Measurements from ENCODE around the gene ADGRV1.

Gene ADGRV1

GRCh38 chr5:90644132-90644531 is 85.5 kb downstream of the ADGRV1 start:
- H3K36me3 ChIP-seq (ENCODE audit: control insufficient read depth, insufficient read depth, low read length): no peaks in the 10 kb centered on the region
- DNase-seq (ENCODE audit: extremely low read depth, insufficient read length): no peak
- H3K27me3 ChIP-seq (replicated peaks; ENCODE audit: control insufficient read depth, insufficient read depth, low read length): no peaks in the 10 kb centered on the region
- no peak overlapping the region for H3K4me3 ChIP-seq (replicated peaks; ENCODE audit: low read depth, low read length)
- no peak for TF ChIP-seq CTCF (IDR thresholded peaks at IDR 0.05; ENCODE audit: insufficient read depth, low read length, poor library complexity, severe bottlenecking)

GRCh38 chr5:90645024-90645610 is 86.5 kb downstream of the ADGRV1 start:
- DNase-seq (ENCODE audit: extremely low read depth, insufficient read length): no peak
- TF ChIP-seq CTCF (IDR thresholded peaks at IDR 0.05; ENCODE audit: insufficient read depth, low read length, poor library complexity, severe bottlenecking): no peak
- no peaks in the 10 kb centered on the region for H3K36me3 ChIP-seq (ENCODE audit: control insufficient read depth, insufficient read depth, low read length)
- H3K4me3 ChIP-seq (replicated peaks; ENCODE audit: low read depth, low read length): no peak overlapping the region
- H3K27me3 ChIP-seq (replicated peaks; ENCODE audit: control insufficient read depth, insufficient read depth, low read length): no peaks in the 10 kb centered on the region

DNA sequence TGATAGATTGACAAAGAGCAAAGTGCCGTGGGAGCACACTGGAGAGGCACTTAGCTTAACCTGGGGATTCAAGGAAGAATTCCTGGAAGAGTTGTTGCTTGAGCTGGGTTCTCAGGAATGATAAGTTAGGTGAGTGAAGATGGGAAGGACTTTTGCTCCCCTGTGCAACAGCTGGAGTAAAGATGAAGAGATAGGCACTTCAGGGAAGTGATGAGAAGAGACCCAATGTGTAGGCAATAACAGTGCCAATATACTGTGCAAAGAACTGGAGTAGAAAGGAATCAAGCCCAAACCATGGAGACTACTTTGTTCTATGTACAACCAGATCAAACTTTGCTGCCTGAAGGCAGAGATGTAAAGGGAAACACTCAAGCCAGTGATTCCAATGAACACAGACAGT is 92.2 kb downstream of the ADGRV1 start:
- Histone ChIP-seq H3K27me3 (replicated peaks; ENCODE audit: control insufficient read depth, insufficient read depth, low read length) (no peaks in the 10 kb centered on the region), H3K4me3 (replicated peaks; ENCODE audit: low read depth, low read length) (no peak overlapping the region), H3K36me3 (ENCODE audit: control insufficient read depth, insufficient read depth, low read length) (no peaks in the 10 kb centered on the region)
- no peak for DNase-seq (ENCODE audit: extremely low read depth, insufficient read length)
- TF ChIP-seq CTCF (IDR thresholded peaks at IDR 0.05; ENCODE audit: insufficient read depth, low read length, poor library complexity, severe bottlenecking): no peak

DNA sequence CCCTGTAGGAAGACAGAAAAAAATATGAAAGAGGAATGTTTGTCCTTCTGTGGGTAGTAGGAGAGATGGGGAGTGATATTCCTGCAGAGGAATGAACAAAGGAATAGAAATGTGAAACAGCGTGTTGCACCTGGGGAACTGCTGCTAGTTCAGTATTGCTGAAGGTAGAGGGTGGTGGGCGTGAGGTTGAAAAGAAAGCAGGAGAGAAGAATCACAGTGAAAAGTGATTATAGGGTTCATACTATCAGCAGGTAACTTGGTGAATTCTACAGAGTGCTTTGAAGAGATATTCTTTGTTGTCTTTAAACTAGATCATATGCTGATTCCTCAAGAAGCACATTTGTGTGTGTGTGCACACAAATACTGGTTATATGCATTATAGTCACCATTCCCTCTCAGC is 95.6 kb downstream of the ADGRV1 start:
- H3K4me3 ChIP-seq (replicated peaks; ENCODE audit: low read depth, low read length): no peak overlapping the region
- TF ChIP-seq CTCF (IDR thresholded peaks at IDR 0.05; ENCODE audit: insufficient read depth, low read length, poor library complexity, severe bottlenecking): no peak
- no peak for DNase-seq (ENCODE audit: extremely low read depth, insufficient read length)
- H3K27me3 ChIP-seq (replicated peaks; ENCODE audit: control insufficient read depth, insufficient read depth, low read length): no peaks in the 10 kb centered on the region
- no peaks in the 10 kb centered on the region for H3K36me3 ChIP-seq (ENCODE audit: control insufficient read depth, insufficient read depth, low read length)

- H3K4me3 ChIP-seq (replicated peaks; ENCODE audit: low read depth, low read length): no peak overlapping the region
- TF ChIP-seq CTCF (IDR thresholded peaks at IDR 0.05; ENCODE audit: insufficient read depth, low read length, poor library complexity, severe bottlenecking): no peak
Observed at GRCh38 chr5:90655423-90655822, 96.8 kb downstream of the ADGRV1 start.

GRCh38 chr5:90657030-90657429 is 98.4 kb downstream of the ADGRV1 start:
- H3K36me3 ChIP-seq (ENCODE audit: control insufficient read depth, insufficient read depth, low read length): no peaks in the 10 kb centered on the region
- no peak for TF ChIP-seq CTCF (IDR thresholded peaks at IDR 0.05; ENCODE audit: insufficient read depth, low read length, poor library complexity, severe bottlenecking)
- DNase-seq (ENCODE audit: extremely low read depth, insufficient read length): no peak
- H3K4me3 ChIP-seq (replicated peaks; ENCODE audit: low read depth, low read length): no peak overlapping the region
- H3K27me3 ChIP-seq (replicated peaks; ENCODE audit: control insufficient read depth, insufficient read depth, low read length): no peaks in the 10 kb centered on the region

More at GRCh38 chr5:90655423-90655822, 96.8 kb downstream of the ADGRV1 start:
- no peak for DNase-seq (ENCODE audit: extremely low read depth, insufficient read length)
- Histone ChIP-seq H3K27me3 (replicated peaks; ENCODE audit: control insufficient read depth, insufficient read depth, low read length) (no peaks in the 10 kb centered on the region), H3K36me3 (ENCODE audit: control insufficient read depth, insufficient read depth, low read length) (no peaks in the 10 kb centered on the region)

Data from GM06990 (cell line).